ENCODE measurements around the gene RGS14.
"Not testable (repeated sequence)": the region's sequence is repeated elsewhere in the genome, so short reads cannot be mapped to it uniquely, and the experiment has no call there.

Gene RGS14

GRCh38 chr5:177328545-177329231 lies 29.0 kb upstream of the RGS14 start:
- no peak for DNase-seq (ENCODE audit: low read depth)

GRCh38 chr5:177329883-177330282 lies 27.8 kb upstream of the RGS14 start:
- DNase-seq (ENCODE audit: low read depth): no peak

- no peak for DNase-seq (ENCODE audit: low read depth)
Measured at GRCh38 chr5:177330991-177331842, 26.5 kb upstream of the RGS14 start.

GRCh38 chr5:177332031-177332895 lies 25.5 kb upstream of the RGS14 start:
- DNase-seq (ENCODE audit: low read depth): no peak

GRCh38 chr5:177332896-177333260 lies 24.8 kb upstream of the RGS14 start:
- no peak for DNase-seq (ENCODE audit: low read depth)

- no peak for DNase-seq (ENCODE audit: low read depth)
Measured at GRCh38 chr5:177333420-177334154, 24.1 kb upstream of the RGS14 start.

GRCh38 chr5:177334155-177334551 lies 23.6 kb upstream of the RGS14 start:
- no peak for DNase-seq (ENCODE audit: low read depth)

GRCh38 chr5:177334781-177335700 lies 22.7 kb upstream of the RGS14 start:
- no peak for DNase-seq (ENCODE audit: low read depth)

GRCh38 chr5:177335701-177336065 lies 22.0 kb upstream of the RGS14 start:
- DNase-seq (ENCODE audit: low read depth): no peak

GRCh38 chr5:177336112-177336511 lies 21.6 kb upstream of the RGS14 start:
- no peak for DNase-seq (ENCODE audit: low read depth)

- no peak for DNase-seq (ENCODE audit: low read depth)
Measured at GRCh38 chr5:177336603-177337494, 20.9 kb upstream of the RGS14 start.

GRCh38 chr5:177338251-177339106 lies 19.2 kb upstream of the RGS14 start:
- DNase-seq (ENCODE audit: low read depth): no peak

- DNase-seq (ENCODE audit: low read depth): no peak
Measured at GRCh38 chr5:177339107-177339638, 18.6 kb upstream of the RGS14 start.

- DNase-seq (ENCODE audit: low read depth): not testable (repeated sequence)
Measured at GRCh38 chr5:177343000-177343399, 14.7 kb upstream of the RGS14 start.

GRCh38 chr5:177343777-177344176 lies 13.9 kb upstream of the RGS14 start:
- no peak for DNase-seq (ENCODE audit: low read depth)

GRCh38 chr5:177344891-177345290 lies 12.8 kb upstream of the RGS14 start:
- no peak for DNase-seq (ENCODE audit: low read depth)

GRCh38 chr5:177346820-177347219 lies 10.9 kb upstream of the RGS14 start:
- no peak for DNase-seq (ENCODE audit: low read depth)

- no peak for DNase-seq (ENCODE audit: low read depth)
Measured at GRCh38 chr5:177347699-177348098, 10.0 kb upstream of the RGS14 start.

GRCh38 chr5:177349362-177349647 lies 8.4 kb upstream of the RGS14 start:
- no peak for DNase-seq (ENCODE audit: low read depth)

Measured in fibroblast of gingiva (primary cell).